ENCODE measurements around the gene KYNU. TPM values are rescaled to one million over a fixed set of nuclear protein-coding genes. Genes with fewer than 3 reads are reported as not detected.

KYNU gene
- total RNA-seq, 6 experiments from 2014 or later = 37.0 to 47.5 (median 40.7) TPM

GRCh38 chr2:142973160-142973821 lies 95.8 kb downstream of the KYNU start:
- no peaks in the 10 kb centered on the region for H3K27me3 ChIP-seq
- no peak overlapping the region for H3K4me3 ChIP-seq
- no peak for ATAC-seq
- TF ChIP-seq, protein P1, sequence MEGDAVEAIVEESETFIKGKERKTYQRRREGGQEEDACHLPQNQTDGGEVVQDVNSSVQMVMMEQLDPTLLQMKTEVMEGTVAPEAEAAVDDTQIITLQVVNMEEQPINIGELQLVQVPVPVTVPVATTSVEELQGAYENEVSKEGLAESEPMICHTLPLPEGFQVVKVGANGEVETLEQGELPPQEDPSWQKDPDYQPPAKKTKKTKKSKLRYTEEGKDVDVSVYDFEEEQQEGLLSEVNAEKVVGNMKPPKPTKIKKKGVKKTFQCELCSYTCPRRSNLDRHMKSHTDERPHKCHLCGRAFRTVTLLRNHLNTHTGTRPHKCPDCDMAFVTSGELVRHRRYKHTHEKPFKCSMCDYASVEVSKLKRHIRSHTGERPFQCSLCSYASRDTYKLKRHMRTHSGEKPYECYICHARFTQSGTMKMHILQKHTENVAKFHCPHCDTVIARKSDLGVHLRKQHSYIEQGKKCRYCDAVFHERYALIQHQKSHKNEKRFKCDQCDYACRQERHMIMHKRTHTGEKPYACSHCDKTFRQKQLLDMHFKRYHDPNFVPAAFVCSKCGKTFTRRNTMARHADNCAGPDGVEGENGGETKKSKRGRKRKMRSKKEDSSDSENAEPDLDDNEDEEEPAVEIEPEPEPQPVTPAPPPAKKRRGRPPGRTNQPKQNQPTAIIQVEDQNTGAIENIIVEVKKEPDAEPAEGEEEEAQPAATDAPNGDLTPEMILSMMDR (IDR thresholded peaks at IDR 0.05) = no peak
- no peak for TF ChIP-seq POLR2A (IDR thresholded peaks at IDR 0.05)
- H3K27ac ChIP-seq = no peak overlapping the region
- no peaks in the 10 kb centered on the region for H3K4me1 ChIP-seq
- DNase-seq = no peak
- no peaks in the 10 kb centered on the region for H3K36me3 ChIP-seq
- H3K9me3 ChIP-seq = no peaks in the 10 kb centered on the region
- intact Hi-C loops (cut with DNase I) = loop anchor here in 1 of 2 donors (10.0 kb wide), 1 partner anchor 278 kb away; no protein-coding TSS in a partner anchor
- 89% methylated on average over 4 of the region's 4 CpGs for whole genome bisulfite sequencing (ENCODE audit: insufficient coverage, low coverage, low lambda C conversion rate, missing lambda C conversion rate)

GRCh38 chr2:142973822-142974207 lies 96.4 kb downstream of the KYNU start:
- intact Hi-C loops (cut with DNase I) = loop anchor here in 1 of 2 donors (10.0 kb wide), 1 partner anchor 279 kb away; no protein-coding TSS in a partner anchor
- H3K4me1 ChIP-seq = no peaks in the 10 kb centered on the region
- 45% methylated on average over 4 of the region's 4 CpGs for WGBS (ENCODE audit: insufficient coverage, low coverage, low lambda C conversion rate, missing lambda C conversion rate)
- TF ChIP-seq, protein P1 (IDR thresholded peaks at IDR 0.05) = no peak
- TF ChIP-seq POLR2A (IDR thresholded peaks at IDR 0.05) = no peak
- no peak overlapping the region for H3K4me3 ChIP-seq
- no peaks in the 10 kb centered on the region for H3K9me3 ChIP-seq
- no peak overlapping the region for H3K27ac ChIP-seq
- ATAC-seq (no peak), DNase-seq (no peak)
- H3K27me3 ChIP-seq = no peaks in the 10 kb centered on the region
- no peaks in the 10 kb centered on the region for H3K36me3 ChIP-seq

- TF ChIP-seq, protein P1 (IDR thresholded peaks at IDR 0.05) = no peak
- no peak for TF ChIP-seq POLR2A (IDR thresholded peaks at IDR 0.05)
- no peaks in the 10 kb centered on the region for H3K27me3 ChIP-seq
- intact Hi-C loops (cut with DNase I) = loop anchor here in 1 of 2 donors (10.0 kb wide), 1 partner anchor 280 kb away; no protein-coding TSS in a partner anchor
- WGBS (ENCODE audit: insufficient coverage, low coverage, low lambda C conversion rate, missing lambda C conversion rate) = 64% methylated on average over 3 of the region's 3 CpGs
- no peak overlapping the region for H3K27ac ChIP-seq
- no peaks in the 10 kb centered on the region for H3K36me3 ChIP-seq
- no peaks in the 10 kb centered on the region for H3K9me3 ChIP-seq
- peak in 1 of 4 donors; percentile 20 for ATAC-seq
- no peak overlapping the region for H3K4me3 ChIP-seq
- H3K4me1 ChIP-seq = no peaks in the 10 kb centered on the region
- DNase-seq = no peak
Observed at GRCh38 chr2:142974288-142975024, 97.0 kb downstream of the KYNU start.

GRCh38 chr2:142975239-142975638 lies 97.8 kb downstream of the KYNU start:
- TF ChIP-seq, protein P1 (IDR thresholded peaks at IDR 0.05) = no peak
- TF ChIP-seq POLR2A (IDR thresholded peaks at IDR 0.05) = no peak
- Histone ChIP-seq H3K27ac (no peak overlapping the region), H3K36me3 (no peaks in the 10 kb centered on the region), H3K4me3 (no peak overlapping the region), H3K9me3 (no peaks in the 10 kb centered on the region), H3K4me1 (no peaks in the 10 kb centered on the region), H3K27me3 (no peaks in the 10 kb centered on the region)
- ATAC-seq (peak in 3 of 4 donors; percentile 15 to 26 (median 25)), DNase-seq (no peak)
- 83% methylated on average over 1 of the region's 1 CpG for WGBS (ENCODE audit: insufficient coverage, low coverage, low lambda C conversion rate, missing lambda C conversion rate)
- intact Hi-C loops (cut with DNase I) = loop anchor here in 1 of 2 donors (10.0 kb wide), 1 partner anchor 280 kb away; no protein-coding TSS in a partner anchor
